ENCODE measurements around the gene SYN1.
A peak's percentile ranks its signal among the peaks of the same experiment; 100 is the strongest.
"Not testable (repeated sequence)": the region's sequence is repeated elsewhere in the genome, so short reads cannot be mapped to it uniquely, and the experiment has no call there.

SYN1 gene

DNA sequence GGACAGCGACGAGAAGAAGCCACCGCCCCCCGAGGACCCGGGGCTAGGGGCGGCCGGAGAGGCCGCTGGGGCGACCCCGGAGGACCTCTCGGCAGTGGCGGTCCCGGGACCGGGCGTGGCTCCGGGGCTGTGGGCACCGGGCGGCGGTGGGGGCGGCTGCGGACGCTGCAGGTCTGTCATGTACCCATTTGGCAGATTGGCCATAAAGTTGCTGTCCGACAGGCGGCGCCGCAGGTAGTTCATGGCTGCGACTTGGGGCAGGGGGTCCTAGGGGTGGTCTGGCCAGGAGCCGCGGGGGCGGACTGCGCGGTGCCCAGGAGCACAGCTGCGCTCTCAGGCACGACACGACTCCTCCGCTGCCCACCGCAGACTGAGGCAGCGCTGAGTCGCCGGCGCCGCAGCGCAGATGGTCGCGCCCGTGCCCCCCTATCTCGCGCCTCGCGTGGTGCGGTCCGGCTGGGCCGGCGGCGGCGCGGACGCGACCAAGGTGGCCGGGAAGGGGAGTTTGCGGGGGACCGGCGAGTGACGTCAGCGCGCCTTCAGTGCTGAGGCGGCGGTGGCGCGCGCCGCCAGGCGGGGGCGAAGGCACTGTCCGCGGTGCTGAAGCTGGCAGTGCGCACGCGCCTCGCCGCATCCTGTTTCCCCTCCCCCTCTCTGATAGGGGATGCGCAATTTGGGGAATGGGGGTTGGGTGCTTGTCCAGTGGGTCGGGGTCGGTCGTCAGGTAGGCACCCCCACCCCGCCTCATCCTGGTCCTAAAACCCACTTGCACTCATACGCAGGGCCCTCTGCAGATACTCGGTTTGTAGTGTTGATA lies at the start of gene SYN1:
Gene SYN1 (minus strand): TSS at position 372 of the 817 bp plus-strand sequence. CDS start 129 bp downstream, at position 243.
- peak; percentile 84 to 86 for DNase-seq

DNA sequence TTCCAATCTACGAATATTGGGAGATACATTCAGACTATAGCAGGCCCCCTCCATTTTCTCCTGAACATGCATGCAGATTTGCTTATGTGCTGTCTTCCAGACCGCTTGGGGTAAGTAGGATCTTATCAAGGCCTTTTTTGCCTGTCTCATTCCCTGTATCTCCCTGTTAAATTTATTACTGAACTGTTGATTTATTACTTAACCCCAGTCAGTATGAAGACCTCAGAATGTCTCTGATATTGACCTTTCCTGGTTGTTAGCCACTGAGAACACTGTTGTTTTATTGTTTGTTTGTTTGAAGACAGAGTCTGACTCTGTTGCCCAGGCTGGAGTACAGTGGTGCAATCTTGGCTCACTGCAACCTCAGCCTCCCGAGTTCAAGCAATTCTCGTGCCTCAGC lies 46.1 kb upstream of the SYN1 start:
- not testable (repeated sequence) for DNase-seq

DNA sequence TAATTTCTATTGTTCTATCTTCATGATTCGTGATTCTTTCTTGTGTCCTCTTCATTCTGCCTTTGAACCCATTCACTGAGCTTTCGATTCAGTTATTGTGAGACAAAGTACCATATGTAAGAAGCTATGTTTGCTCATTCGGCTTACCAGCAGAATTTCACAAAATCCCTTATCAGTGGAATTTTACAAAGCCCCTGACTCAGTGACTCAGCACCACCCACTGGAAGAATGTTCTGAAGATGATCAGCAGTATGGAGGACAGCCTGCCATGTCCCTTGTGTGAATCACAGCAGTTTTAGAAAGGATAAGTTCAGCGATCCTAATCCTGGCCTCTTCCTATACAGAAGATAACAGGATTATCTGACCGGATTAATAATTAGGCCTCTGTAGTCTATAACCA lies 45.1 kb upstream of the SYN1 start:
- no peak for DNase-seq

DNA sequence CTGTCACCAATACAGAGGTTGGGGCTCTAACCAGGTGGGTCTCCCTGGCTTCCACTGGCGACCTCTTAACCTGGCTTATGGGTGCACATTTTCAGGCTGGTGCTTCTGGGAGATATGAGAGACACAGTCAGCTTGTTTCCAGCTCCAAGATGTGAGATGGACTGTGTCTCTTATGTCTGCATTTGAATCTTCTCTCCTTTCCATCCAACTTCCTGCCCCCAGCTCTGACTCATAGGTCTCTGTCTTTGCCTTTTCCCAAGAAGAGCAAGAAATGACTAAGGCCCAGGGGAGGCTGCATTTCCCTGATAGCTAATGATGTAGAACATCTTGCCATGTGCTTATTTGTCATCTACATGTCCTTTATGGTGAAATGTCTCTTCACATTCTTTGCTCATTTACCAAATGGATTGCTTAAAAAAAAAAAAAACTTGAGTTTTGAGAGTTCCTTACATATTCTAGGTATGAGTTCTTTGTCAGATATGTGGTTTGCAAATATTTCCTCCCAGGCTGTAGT lies 42.5 kb upstream of the SYN1 start:
- no peak for DNase-seq

DNA sequence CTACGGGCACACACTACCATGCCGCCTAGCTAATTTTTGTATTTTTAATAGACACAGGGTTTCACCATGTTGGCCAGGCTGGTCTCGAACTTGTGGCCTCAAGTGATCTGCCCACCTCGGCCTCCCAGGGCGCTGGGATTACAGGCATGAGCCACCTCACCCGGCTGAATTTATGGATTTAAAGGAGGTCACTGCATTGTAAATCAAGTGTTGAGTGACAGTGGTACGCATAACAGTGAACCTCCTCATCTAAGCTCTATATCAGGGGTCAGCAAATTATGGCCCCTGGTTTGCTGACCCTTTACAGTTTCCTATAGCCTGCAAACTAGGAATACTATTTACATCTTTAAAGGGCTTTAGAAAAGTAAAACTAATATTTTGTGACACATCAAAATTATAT lies 41.9 kb upstream of the SYN1 start:
- DNase-seq, result no peak

DNA sequence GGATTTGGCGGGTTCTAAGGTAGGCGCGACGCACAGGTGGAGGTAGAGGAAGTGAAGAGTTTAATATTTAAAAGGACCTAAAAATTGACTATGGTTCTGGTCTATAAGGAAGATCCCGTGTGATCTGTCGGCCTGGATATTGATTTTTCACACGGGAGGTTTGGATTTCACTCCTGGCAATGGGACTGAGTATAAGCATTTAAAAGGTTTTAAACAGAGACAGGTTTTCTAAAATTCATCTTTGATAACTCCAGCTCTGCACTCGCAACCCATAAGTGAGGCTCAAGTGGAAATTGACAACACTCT lies 39.7 kb upstream of the SYN1 start:
- DNase-seq, result no peak

DNA sequence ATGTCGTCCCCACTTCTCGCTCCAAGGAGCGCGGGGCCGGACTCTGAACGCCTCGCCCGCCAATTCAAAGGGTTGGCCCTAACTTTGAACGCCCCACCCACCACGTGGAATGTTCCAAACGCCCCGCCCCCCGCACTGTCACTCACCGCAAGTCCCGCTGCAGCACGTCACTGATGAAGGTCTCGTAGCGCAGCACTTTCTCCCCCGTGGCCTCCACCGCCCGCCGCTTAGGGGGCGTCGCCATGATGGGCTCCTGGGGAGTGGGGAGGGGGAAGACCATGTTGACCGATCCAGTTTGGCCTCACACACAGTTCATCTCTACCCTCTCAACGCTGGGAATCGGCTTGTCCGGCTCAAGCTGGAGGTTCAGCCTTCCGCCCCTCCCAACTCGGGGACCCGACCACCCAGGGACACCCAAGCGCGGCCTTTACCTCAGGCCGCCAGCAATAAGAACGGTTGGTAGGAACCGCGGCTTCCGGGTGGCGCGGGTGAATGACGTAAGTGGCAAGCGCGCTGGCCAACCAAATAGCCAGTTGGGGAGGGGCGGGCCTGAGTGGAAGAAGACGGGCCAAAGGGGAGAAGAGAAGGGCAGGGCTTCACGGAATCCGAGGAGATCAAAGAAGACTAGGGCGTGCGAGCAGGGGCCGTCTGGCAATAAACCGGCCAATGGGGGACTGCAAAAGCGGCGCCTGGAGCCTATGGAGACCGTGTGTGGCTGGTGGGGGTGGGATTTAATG lies 39.2 kb upstream of the SYN1 start, which contains the start of gene UXT:
Gene UXT (minus strand): TSS at position 497 of the 737 bp plus-strand sequence. CDS start 253 bp downstream, at position 244.
- DNase-seq, result peak; percentile 95 to 96

DNA sequence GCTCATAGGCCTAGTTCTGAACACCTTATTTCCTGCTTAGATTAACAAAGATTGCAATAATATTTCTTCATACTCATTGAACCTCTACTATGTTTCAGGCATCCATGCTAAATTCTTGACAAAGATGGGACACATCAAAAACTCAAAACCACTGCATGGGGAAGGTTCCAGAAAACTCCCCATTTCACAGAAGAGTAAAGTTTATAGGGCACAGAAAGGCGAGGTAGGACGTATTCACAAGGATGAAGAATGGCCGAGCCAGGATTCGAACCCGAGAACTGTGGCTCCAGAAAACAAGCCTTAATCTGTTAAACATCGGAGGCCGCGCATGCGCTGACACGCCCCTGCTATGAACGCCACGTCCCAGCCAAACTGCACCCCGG lies 38.6 kb upstream of the SYN1 start:
- DNase-seq, result no peak

DNA sequence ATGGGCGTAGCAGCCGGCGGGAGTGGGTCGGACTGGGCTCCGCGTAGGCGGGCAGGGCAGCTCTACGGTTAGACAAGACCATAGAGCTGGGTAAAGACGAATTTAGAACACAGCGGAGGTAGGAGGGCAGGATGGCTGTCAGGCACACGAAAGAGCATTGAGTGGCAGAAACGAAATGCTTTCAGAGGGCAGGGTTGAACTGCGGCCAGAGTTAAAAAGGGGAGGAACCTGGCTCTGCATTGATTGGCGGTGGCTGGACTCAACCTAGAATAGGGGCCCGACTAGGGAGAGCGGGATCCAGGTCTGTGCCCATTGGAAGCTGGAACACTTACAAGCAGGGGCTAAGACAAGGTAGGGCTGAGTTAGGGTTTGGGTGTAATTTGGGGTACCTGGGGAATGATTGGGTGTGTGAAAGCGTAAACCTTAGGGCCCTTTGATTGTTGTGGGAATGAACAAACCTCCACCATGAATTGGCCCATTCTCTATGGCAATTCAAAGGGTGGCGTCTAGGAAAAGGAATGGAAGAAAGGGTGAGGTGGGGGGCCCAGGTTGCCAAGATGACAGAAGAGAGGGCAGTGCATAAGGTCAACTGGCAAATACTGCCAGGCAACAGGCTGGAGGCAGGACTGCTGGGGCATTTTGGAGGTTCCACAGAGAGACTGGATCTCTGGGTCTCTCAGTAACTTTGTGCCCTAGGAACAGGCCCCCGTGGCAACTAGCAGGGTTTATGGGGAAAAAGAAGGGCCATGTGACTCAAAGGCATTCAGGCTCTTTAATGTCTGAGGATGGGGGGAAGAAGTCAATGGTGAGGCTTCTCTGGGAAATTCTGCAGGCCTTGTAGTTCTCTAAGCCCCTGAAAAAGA lies 31.6 kb upstream of the SYN1 start:
- DNase-seq, result no peak

DNA sequence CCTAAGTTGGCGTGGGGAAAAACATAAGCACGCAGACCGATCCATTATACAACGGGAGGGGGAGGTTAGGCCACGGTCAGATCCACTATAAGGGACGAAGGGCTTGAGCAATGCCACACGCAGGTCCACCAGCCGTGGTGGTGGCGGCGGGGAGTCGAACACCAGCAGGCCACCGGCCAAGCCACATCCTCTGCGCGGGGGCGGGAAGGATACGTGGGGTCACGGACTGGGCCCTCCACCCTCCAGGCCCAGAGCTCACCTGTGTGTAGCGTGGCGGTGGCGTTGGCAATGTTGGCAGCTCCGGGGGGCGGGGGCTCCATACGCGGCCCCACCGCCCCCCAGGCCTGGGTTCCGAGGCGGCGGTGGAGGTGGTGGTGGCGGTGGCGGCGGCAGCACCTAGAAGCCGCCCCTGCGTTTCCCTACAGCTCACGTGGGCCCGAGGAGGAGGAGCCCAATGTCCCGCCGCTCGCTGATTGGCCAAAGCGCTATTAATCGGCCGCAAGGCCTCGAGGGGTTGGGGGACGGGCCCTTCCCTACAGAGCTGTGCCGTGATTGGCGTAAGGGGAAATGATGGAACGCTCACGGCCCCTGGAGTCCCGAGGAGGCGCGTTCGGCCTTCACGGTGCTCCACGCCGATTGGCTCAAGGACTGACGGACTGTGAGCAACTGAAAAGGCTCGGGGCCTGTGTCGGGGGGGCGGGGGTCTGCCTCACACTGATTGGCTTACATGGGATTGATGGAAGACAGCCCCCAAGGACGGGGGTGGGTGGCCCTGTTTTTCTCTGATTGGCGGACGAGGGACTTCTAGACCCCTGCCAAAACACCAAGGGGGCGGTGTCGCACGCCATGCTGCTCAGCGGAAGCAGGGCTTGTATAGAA lies 30.7 kb upstream of the SYN1 start, which contains the start of gene ELK1:
Gene ELK1 (minus strand): TSS at position 400 of the 879 bp plus-strand sequence. CDS start 9,122 bp downstream, outside the sequence.
- DNase-seq, result peak; percentile 94 to 96

DNA sequence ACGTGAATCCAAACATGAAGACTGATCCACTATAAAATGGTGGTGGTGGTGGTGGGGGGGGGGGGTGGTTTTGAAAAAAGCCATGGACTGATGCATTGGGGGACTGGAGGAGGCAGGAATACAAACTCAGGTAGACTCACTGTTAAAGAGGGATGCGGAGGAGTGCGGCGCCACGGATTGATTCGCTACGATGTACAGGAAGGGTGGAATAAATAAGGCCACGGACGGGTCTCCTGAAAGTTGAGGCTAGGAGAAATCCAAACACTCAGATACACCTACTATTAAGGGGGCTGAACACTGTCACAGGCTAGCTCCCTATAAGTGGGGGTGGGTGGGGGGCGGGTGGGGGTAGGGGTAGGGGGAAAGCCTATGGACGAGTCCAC lies 30.1 kb upstream of the SYN1 start:
- DNase-seq, result no peak

DNA sequence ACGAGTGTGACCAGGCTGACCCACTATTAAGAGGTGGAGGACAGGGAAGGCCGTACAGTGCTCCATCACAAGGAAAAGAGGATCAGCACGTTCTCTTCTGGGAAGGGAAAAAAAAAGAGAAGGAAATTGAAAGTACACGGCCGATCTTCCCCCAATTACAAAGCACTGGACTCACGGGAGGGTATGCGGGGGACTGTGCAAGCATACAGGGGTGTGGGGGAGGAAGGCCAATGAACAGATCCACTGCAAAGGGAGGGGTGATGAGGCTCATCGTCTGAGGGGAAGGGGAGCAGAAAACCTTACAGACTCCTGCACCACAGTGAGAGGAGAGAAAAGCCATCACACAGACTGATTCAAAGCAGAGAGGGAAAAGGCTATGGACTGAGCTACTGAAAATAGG lies 29.6 kb upstream of the SYN1 start:
- no peak for DNase-seq

DNA sequence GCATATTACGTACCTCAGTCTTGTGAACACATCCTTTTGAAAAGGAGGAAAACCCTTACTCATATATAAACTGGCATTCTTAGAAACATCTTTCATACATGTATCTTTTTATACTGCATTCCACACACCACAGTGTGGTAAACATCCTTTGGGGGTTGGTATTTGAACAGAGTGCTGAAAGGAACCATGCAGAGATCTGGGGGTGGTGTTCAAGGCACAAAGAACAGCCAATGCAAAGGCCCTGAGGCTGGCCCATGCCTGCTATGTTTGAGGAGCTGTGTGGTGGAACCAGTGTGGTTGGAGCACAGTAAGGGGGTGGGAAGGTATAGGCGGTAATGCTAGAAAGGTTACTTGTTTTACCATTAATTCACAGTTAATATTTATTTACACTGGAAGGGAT lies 28.7 kb upstream of the SYN1 start:
- no peak for DNase-seq

DNA sequence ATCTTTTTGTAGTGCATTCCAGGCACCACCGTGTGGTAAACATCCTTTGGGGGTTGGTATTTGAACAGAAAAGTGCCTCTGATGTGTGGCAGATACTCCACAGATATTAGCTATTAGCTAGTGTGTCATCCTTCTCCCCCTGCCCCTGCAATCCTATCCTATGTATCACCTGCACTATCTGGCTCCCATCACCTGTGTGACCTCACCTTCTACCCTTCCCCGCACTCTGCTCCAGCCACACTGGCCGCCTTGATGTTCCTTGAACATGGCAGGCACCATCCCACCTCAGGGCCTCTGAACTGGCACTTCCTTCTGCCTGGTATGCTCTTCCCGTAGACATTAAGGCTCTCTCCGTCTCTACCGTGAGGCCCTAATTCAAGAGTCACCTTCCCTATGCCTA lies 27.0 kb upstream of the SYN1 start:
- DNase-seq, result no peak

DNA sequence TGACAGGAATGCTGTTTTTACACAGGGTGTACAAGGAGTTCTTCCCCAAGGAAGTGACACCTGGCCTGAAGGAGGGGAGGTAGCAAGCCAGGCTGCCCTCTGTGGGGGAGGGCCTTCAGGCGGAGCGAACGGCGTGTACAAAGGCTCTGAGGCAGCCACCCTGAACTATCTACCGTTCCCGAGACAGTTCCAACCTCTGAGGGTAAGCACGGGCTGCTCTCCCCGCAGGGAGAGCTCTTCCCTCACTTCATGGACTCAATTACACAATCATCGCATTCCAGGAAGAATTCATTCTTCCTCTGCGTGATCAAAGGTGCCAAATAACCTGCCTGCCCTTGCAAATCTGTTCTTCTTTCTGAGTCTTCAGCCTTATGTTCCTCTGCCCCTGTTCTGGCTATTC lies 25.9 kb upstream of the SYN1 start:
- no peak for DNase-seq

DNA sequence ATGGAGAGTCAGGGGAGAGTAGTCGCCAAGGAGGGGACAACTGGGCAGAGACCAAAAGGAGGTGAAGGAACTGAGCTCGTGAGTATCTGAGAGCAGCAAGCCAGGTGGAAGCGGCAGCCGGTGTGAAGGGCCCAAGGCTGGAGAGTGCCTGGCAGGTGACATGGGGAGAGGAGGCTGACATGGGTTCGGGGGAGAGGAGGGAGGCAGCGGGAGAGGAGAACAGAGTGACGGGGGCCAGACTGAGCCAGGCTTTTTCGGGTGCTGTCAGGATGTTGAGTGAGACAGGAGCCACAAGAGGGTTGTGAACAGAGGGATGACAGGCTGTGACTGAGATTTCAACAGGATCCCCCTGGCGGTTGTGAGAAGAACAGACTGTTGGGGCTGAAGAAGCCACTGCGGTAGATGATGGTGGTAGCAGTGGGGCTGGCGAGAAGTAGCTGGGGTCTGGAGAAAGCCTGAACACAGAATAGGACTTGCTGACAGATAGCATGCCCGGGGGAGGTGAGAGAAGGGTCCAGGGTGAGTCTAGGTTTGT lies 25.0 kb upstream of the SYN1 start:
- DNase-seq, result peak in 1 of 2 donors; percentile 24

DNA sequence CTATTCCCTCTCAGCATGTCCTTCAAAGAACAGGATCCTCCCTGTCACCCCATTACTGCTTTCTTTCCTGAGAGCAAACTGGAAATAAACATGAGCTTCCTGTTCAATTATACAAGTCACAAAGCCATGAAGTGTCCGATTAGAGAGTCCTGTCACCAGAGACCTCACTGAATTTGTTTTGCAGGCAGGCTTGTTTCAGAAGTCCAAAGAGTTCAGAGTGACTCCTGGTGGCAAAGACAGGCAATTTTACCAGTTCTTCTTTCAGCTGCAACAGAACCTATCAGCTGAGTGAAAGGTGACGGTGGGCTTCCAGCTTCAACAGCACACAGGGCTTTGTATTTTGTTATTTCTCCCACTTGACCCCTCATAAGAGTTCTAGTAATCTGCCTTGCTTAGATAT lies 24.3 kb upstream of the SYN1 start:
- DNase-seq, result no peak

DNA sequence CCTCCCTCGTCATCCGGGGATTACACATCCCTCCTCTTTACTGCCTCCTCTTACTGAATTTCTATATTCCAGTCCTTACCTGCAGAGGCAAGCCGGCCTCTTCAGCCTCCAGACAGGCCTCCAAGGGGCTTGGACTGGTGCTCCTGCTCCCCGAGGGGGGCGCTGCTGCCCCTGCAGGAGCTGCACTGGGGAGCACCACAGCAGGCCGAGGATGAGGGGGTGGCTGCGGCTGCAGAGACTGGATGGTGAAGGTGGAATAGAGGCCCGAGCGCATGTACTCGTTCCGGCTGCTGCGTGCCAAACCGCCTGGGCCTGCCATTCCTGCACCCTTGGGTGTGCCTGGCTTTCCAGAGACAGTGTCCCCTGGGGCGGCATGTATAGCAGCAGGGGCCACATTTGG lies 19.2 kb upstream of the SYN1 start:
- DNase-seq, result no peak

DNA sequence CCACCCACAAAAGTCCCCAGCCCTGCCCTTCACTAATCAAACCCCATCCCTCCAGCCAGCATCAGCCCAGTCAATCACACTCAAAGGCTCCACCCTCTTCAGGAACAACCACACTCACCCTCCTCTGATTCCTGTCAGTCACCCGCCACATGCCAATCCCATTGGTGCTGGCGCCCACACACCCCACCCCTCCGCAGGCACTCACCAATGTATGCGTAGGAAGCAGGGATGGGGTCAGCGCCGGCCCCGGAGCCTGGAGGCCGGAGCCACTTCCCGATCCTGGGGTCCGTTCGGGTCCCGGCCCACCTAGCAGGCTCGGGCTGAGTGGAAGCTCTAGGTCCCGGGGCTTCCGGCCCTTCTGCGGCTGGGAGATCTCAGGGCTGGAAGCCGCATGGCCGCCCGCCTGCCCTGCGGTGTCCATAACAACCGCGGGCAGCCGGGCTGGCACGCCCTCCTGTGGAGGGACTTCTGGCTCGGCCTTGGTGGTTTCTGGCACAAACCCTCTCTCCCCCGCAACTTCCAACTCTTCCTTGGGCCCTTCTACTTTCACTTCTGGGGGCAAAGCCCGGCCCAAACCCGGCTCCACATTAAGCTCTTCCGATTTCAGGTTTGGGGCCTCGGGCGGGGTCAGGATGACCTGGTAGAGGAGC lies 18.0 kb upstream of the SYN1 start:
- peak; percentile 48 to 59 for DNase-seq

DNA sequence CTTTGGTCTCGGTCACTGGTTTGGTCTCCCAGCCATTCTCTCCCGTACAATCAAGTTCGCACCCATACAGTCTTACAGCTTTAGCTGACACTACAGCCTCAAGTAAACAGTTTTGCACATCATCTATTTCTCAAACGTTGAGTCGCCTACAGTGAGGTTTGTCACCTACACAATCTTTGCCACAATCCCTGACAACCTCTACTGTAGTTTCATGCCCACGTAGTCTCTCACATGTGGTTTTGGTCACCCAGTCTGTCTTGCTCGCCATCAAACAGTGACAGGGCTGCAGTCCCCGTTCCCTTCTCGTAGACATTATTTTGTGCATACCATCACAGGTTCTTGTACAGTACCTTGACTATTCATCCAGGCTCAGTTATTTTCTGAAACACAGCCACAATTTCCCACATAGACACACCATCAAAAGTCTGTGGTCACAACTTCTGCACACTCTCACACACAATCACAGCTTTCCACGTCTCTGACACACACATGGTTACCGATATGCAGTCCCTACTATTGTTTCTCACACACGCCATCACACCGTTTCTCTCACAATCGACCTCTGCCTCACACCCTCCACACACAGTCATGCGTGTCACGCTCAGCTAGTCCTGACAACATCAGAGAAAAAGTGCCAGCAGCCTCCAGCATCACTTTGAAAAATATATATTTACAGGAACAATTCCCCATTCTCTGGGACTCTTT lies 15.4 kb upstream of the SYN1 start:
- peak in 1 of 2 donors; percentile 35 for DNase-seq

All from CD4-positive, alpha-beta T cell treated with Interleukin-4 for 1 hour (primary cell).